LHCN-M2 (cell line): ENCODE data around the gene CAP1. TPM values are rescaled to one million over a fixed set of nuclear protein-coding genes. Genes with fewer than 3 reads are reported as not detected.
"Not testable (repeated sequence)": the region's sequence is repeated elsewhere in the genome, so short reads cannot be mapped to it uniquely, and the experiment has no call there.

Source experiments
- DNase-seq: peaks from one replicate; pipeline ENCODE4 v3.0.0-alpha.2; 2012; ENCODE audit warnings: low read depth
- polyA plus RNA-seq: library from polyadenylated mRNA; unstranded; fragments of >200 nt; gene quantifications from one replicate; pipeline ENCODE4 v1.2.1, GENCODE V29; 2012; ENCODE audit warnings: missing spikeins
- total RNA-seq: library from RNA; depleted of rRNA; stranded (reverse); fragments of >200 nt; gene quantifications from 2 replicates; pipeline ENCODE4 v1.2.3, GENCODE V29; 2014; rRNA removed

Gene CAP1, protein sequence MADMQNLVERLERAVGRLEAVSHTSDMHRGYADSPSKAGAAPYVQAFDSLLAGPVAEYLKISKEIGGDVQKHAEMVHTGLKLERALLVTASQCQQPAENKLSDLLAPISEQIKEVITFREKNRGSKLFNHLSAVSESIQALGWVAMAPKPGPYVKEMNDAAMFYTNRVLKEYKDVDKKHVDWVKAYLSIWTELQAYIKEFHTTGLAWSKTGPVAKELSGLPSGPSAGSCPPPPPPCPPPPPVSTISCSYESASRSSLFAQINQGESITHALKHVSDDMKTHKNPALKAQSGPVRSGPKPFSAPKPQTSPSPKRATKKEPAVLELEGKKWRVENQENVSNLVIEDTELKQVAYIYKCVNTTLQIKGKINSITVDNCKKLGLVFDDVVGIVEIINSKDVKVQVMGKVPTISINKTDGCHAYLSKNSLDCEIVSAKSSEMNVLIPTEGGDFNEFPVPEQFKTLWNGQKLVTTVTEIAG
- total RNA-seq, result 505 and 541 TPM in 2 replicates
- 475 TPM for polyA plus RNA-seq

DNA sequence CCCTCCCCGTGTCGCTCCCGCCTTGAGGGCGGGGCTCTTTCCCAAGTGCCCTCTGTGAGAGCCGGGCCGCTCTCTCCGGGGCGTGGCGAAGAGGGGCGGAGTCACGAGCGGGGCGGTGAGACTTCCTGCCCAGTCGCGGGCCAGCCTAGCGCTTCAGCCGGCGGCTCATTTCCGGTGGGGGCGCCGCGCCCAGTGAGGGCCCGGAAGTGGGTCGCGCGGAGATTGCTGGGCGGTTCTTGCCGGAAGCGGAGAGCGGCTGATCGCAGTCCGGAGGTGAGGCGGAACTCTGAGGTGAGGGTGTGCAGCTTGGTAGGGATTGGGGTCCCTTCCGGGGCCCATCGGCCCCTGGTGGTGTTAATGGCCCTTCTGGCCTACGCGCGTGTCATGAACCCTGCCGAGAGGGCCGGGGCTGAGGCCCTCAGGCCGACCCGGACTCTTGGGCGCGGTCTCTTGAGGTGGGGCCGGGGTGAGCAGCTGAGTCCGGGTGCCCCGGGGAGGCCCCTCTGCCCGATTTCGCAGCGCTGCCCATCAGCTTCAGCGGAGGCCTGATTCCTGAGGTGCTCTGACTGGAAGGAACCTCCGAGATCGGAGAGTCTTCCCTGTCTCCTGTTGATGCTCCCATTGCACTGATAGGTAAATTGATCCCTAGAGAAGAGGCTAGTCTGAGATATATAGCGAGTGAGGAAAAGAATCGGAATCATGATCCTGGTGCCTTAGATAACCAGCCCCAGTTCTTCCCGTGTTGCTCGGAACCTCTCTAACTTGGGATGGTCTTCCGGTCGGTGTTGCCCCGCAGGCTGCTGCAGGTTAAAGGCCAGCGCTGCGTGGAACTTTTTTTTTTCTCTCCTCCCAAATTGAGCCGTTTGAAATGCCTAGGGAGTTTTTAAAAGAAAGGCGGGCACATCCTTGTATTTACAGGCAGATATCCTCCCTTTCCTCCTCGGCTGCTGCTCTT lies at the start of gene CAP1:
Gene CAP1 (plus strand): TSS at position 219 of the 955 bp plus-strand sequence. CDS start 18,618 bp downstream, outside the sequence.
- peak; percentile 98 for DNase-seq

DNA sequence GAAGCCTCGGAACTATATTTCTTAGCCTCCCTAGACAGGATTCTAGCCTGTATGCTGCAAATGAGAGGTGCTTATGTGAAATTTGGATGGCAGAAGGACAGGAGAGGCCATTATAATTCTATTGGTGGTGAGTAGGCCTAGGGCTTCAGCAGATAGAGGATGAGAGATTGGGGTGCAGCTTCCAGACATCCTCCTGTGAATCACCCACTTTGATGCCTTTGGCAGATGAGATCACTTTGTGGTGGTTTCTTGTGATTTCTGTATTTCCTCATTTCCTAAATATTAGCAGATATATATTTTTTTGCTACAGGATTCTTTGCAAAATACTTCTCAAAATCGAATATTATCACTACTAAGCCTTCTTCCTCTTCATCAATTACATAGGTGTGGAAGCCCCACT lies 48.3 kb upstream of the CAP1 start:
- DNase-seq, result peak; percentile 45

DNA sequence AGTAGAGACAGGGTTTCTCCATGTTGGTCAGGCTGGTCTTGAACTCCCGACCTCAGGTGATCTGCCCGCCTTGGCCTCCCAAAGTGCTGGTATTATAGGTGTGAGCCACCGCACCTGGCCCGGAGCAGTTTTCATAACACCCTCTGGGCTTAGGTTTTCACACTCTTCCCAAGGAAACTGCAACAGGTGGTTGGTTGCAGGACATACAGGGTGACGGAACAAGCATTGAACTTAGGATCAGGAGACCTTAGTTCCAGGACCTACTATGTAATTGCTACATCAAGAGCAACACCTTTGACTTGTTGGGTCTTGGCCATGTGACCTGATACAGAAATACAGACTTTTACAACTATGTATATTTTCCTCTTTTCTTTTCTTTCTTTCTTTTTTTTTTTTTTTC lies 47.6 kb upstream of the CAP1 start:
- no peak for DNase-seq

DNA sequence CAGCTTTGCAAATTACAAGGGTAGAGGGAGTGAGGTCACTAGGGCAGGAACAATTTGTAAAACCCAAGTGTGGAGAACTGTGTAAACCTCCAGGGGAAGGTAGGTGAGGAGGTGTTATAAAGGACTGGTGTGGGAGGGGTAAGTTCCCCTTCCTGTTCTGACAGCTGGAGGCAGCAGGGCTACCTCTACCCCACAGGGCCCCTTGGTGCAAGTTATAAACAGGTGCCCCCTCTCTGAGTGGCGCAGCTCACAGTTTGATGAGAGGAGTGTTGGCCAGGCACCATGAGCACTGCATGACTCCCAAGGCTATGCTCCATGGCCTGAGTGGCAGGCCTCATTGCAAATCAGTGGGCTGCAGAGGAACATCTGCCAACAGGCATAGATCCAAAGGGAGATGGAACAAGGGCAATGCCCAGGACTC lies 44.5 kb upstream of the CAP1 start:
- no peak for DNase-seq

DNA sequence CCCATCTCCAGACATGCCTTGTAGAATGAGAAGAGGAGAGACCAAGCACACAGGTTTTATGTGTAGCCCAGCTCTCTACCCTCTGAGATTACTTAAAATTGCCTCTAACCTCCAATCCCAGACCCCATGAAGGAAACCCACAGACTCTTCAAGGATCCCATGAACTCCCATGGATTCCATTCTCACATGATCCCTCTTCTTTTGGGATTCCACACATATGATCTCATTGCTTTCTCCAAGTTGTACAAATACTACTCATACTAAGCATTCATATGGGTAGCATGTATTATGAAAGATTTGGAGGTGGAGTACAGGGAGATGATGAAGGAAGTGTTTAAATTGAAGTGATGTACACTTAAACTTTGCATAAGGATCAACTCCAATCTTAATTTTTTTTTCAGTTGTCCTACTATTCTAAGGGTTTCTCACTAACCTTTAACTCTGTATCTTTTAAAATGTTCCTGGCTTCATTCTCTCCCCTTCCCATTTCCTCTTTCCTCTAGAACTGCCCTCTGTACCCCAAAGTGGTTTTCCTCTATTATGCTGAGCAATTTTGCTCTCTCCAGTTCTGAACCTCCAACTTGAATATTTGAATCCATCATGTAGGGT lies 44.0 kb upstream of the CAP1 start:
- DNase-seq, result no peak

DNA sequence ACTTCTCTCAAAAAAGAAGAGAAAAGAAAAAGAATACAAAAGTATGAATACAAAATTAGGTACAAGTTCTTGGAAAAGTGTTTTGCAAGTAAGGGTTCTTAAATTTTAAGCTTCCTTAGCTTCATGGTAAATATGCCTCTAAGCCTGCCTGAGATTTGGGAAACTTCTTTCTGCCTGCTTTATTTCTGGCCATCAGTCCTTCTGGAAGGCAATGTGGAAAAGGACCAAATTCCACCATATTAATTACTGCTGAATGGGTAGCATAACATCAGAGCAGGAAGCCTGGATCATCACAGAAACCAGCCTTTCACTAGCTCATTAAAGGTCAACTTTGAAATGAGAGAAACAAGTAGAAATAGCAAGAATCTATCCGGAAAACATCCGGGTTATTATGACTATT lies 39.1 kb upstream of the CAP1 start:
- DNase-seq, result no peak

DNA sequence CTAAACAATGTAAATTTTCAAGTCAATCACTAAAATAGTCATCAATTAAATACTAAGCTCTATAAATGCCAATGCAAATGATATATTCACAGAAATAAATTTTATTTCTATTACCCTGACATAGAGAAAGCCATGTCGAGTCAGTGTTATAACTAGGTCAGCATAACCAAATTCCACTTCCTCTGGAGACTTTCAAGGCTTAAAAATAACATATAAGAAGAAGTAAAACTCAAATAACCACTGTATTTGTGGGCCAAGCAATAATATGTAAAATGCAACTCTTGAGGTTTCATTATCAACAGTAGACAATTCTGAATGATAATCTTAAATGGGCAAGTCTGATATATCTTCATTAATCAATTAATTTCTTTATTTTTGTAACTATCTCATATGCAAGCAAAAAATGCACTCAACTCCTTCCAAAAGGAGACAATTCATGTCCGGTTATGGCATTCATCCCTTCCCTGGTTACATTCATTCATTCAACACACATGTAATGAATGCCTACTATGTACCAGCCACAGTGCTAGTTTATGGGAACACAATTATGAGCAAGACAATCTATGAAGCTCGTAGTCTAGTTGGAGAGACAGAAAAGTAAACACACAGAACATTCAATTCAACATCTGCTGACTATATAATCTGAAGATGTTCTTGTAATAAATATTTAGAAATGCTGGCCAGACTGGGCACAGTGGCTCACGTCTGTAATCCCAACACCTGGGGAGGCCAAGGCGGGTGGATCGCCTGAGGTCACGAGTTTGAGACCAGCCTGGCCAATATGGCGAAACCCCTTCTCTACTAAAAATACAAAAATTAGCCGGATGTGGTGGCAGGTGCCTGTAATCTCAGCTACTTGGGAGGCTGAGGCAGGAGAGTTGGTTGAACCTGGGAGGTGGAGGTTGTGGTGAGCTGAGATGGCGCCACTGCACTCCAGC lies 37.1 kb upstream of the CAP1 start:
- no peak for DNase-seq

DNA sequence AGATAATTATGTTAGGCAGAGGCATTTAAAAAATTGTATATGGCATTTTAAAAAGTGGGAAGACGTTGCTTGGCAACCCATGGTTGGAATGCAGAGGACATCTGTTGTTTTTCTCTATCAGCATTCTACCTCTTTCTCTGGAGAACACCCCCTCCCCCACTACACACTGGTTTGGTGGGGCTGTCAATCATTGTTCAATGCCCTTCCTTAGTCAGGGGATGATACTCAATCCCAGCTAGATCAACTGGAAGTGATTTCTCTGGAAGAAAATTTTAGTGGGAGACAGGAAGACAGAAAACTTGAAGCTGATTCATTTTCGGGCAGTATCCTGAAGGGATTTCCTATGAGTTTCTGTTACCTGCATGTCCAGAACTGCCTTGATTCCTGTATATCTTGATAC lies 35.7 kb upstream of the CAP1 start:
- peak; percentile 69 for DNase-seq

DNA sequence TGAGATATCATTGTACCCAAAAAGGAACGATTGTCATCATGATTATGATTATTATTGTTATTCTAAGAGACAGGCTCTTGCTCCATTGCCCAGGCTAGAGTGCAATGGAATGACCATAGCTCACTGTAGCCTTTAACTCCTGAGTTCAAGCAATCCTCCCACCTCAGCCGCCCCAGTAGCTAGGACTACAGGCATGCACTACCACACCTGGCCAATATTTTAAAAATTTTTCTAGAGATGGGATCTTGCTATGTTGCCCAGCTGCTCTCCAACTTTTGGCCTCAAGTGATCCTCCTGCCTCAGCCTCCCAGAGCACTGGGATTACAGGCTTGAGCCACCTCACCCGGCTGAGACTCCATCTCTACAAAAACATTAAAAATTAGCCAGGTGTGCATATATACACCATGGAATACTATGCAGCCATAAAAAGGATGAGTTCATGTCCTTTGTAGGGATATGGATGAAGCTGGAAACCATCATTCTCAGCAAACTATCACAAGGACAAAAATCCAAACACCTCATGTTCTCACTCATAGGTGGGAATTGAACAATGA lies 33.0 kb upstream of the CAP1 start:
- not testable (repeated sequence) for DNase-seq

DNA sequence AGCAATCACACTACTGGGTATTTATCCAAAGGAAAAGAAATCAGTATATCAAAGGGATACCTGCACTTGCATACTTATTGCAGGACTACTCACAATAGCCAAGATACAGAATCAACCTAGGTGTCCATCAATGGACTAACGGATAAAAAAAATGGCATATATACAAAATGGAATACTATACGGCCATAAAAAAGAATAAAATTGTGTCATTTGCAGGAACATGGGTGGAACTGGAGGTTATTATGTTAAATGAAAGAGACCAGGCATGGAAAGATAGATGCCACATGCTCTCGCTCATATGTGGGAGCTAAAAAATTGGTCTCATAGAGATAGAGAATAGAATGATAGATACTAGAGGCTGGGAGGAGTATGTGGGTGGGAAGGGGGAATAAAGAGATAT lies 29.3 kb upstream of the CAP1 start:
- no peak for DNase-seq

DNA sequence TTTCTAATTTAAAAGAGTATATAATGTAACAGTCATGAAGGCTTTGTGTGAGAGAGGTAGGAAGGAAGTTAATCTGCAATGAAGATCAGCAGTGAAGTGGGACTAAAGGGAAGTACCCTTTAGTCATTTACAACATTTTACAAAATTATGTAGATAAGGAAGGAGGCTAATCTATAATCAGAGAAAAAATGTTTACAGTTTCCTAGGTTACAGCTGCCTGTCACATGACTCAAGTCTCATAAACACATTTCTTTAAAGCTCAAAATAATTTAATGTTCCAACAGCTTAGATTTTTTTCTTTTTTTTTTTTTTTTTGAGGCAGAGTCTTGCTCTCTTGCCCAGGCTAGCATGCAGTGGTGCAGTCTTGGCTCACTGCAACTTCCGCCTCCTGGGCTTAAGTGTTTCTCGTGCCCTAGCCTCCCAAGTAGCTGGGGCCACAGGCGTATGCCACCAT lies 26.2 kb upstream of the CAP1 start:
- peak; percentile 6 for DNase-seq

DNA sequence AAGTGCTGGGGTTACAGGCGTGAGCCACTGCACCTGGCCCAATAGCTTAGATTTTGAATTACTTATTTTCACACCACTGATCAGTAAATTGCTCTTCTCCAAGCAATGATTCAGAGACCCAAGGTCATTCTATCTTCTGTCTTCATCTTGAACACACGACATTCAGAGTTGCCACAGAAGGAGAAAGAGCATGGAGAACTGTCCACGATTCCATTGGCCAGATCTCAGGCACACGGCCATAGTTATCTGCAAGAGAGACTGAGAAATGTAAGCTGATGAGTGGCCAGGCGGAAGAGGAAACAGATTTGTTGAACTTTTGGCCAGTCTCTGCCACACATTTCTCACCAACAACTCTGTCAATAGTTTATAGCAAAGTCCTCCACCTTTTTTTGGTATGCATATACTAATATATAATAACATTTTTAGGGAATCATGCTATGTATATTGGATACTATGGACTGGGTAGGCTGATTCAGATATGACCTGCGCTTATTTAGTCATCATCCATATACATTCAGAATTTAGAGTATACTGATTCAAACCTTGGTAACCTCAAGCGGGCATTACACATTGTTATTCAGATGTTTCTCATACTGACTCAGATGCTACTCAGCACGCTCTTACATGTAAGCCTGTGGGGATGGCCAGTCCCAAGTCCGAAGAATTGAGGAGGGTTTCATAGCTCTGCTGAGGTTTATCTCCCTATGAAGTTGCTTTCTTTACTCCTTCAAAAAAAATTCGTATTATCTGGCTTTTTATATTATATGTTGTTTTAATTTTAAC lies 25.5 kb upstream of the CAP1 start:
- DNase-seq, result peak; percentile 91

DNA sequence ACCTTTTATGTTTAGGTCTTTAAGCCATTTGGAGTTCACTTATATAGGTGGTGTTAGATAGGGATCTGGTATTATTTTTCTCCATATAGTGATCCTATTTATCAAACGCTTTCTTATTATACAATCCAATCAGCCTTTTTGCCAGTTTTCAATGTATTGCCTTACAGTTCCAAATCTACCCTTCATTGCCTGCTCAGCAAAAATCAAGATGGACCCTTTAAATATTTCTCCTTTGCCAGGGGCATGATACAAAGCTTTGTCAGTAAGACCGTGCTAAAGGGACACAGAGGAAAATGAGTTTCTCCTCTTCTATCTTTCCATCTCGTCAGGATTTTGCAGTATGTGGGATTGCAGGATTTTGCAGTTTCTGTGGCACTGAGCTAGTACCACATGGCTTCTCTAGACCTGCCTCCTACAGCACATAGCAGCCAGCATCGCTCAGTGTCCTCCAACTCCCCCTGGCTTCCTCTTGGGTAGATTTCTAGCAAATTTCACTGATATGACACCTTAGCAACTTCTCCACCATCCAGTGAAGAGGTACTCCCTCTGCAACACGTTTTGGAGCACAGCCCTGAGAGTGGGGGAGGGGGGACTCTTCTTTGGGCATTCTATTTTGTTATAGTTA lies 22.5 kb upstream of the CAP1 start:
- no peak for DNase-seq

DNA sequence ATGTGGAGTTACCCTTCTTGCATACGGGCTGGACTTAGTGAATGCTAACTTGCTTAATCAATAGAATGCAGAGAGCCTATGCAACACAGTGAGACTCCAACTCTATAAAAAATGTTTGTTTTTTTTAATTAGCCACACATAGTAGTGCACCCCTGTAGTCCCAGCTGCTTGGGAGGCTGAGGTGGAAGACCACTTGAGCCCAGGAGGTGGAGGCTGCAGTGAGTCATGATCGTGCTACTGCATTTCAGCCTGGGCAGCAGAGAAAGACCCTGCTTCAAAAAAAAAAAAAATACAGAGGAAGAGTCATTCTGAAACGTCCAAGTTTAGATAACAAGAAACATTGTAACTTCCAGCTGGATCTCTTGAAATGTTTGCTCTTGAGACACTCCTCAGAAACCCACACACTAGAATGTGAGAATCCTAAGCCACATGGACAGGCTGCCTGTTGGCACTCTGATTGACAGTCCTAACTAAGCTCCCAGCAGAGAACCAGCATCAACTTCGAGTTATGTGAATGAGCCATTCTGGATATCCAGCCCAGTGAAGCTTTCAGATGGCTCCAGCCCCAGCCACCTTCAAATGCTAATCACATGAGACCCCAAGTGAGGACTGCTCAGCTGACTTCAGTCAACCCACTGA lies 20.0 kb upstream of the CAP1 start:
- no peak for DNase-seq

DNA sequence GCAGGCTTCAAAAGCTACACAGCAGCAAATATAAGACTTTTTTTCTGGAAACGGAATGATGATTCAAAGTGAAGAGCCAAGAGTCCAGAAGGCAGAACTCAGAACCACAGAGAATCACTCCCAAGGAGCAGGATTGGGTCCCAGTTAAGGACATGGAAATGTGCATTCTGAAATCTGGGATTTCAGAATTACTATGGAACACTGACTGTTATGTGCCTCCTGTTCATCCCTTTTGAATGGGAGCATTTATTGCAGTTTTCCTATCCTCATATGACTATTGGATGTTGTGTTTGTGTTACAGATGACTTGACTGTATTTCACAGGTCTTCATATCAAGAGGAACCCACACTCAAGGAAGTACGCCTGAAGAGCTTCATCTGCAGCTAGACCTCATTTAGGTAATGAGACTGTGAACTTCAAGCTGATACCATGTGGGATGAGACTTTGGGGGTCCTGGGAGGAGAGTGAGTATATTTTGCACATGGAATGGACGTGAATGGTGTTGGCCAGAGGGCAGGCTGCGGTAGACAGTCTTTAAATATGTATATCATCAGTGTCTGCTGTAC lies 17.1 kb upstream of the CAP1 start:
- DNase-seq, result no peak

DNA sequence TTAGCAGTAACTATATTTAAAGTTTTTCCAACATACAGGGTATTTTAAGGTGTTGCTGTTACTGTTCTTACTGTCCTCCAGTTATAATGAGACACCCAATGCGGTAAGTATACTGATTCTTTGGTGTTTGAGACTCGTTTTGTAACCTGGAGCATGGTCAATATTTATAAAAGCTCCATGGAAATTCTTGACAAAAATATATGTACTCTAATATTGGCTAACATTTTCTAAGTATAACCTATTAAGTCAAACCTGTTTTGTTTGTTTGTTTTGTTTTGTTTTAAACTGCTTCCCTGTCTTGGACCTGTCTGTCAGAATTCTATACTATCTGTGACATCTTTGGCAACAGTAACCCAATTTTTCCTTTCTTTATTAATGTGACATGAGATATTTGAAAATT lies 15.9 kb upstream of the CAP1 start:
- no peak for DNase-seq

DNA sequence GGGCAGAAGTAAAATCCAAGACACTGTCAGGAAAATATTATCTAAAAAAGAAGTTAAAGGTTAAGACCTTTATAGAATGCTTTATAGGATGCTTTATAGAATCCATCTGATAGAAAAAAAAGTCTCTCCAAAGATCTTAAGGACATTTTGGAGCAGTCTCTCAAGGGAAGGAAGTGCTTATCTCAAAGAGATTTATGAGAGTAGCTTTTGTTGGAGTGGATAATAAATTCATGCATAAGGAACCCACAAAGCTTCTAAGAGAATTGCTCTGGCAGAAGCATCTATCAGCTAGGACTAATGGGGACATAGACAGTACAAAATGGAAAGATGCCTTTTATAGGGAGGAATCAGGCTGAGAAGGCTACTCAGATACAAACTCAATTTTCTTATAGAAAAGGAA lies 12.9 kb upstream of the CAP1 start:
- DNase-seq, result no peak

DNA sequence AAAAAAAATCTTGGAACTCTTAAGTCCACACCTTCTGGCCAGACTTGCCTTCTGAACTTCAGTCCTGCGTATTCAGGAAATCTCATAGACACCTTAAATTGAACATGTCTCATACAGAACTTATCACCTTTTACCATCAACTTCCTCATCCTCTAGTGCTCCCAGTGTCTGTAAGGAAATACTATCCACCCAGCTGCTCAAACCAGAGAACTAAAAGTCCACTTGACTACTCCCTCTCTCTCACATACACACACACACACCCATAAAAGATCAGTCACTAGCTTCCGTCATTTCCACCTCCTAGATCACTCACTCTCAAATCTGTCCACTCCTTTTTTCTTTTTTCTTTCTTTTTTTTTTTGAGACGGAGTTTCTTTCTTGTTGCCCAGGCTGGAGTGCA lies 10.9 kb upstream of the CAP1 start:
- no peak for DNase-seq
